MCF 10A (cell line): ENCODE data around the gene ELK3. TPM values are rescaled to one million over a fixed set of nuclear protein-coding genes. Genes with fewer than 3 reads are reported as not detected.
A peak's percentile ranks its signal among the peaks of the same experiment; 100 is the strongest.

Experiments
- BruUV-seq: library from RNA; stranded (reverse); fragments of 400-500 nt; replicated peaks from 2 replicates; lab custom pipeline; 2021; lab: Mats Ljungman, UMichigan
- CTCF ChIA-PET: fragments of 300-600 bp; sonication (Branson Sonifier 250); formaldehyde crosslinking; extraction: SDS; loops from one replicate; lab custom pipeline; 2021; ENCODE audit warnings: antibody characterized with exemption, inconsistent platforms; lab: Yijun Ruan, JAX
- POLR2A ChIA-PET: fragments of 300-600, 350-650 bp; sonication (Branson Sonifier 250); formaldehyde crosslinking; extraction: SDS; loops from one replicate; lab custom pipeline; 2020; ENCODE audit warnings: antibody characterized with exemption, inconsistent platforms; lab: Yijun Ruan, JAX
- DNase-seq: peaks from one replicate; pipeline ENCODE4 v3.0.0-alpha.2; 2018; ENCODE audit not compliant: unreplicated experiment
- H3K27ac Mint-ChIP-seq: one replicate; pipeline ENCODE4 v1.8.0; 2022; ENCODE audit warnings: mild to moderate bottlenecking, low read depth, mixed read lengths; ENCODE audit not compliant: unreplicated experiment
- H3K27me3 Mint-ChIP-seq: one replicate; pipeline ENCODE4 v1.8.0; 2022; ENCODE audit warnings: mixed read lengths; ENCODE audit not compliant: insufficient read depth, unreplicated experiment
- H3K36me3 Mint-ChIP-seq: one replicate; pipeline ENCODE4 v1.8.0; 2022; ENCODE audit warnings: mild to moderate bottlenecking, moderate library complexity, mixed read lengths; ENCODE audit not compliant: insufficient read depth, unreplicated experiment
- H3K4me1 Mint-ChIP-seq: one replicate; pipeline ENCODE4 v1.8.0; 2022; ENCODE audit warnings: mixed read lengths; ENCODE audit not compliant: insufficient read depth, unreplicated experiment
- H3K4me3 Mint-ChIP-seq: one replicate; pipeline ENCODE4 v1.8.0; 2022; ENCODE audit warnings: mild to moderate bottlenecking, moderate library complexity, mixed read lengths; ENCODE audit not compliant: unreplicated experiment
- H3K9me3 Mint-ChIP-seq: one replicate; pipeline ENCODE4 v1.8.0; 2022; ENCODE audit warnings: mixed read lengths; ENCODE audit not compliant: unreplicated experiment
- CTCF ChIP-seq: fragments of 200-600 bp; IDR thresholded peaks from one replicate; pipeline ENCODE4 v1.8.0; 2022; ENCODE audit warnings: antibody characterized with exemption, mild to moderate bottlenecking; ENCODE audit not compliant: unreplicated experiment
- intact Hi-C: fragments of 100-400 bp; cut with micrococcal nuclease; formaldehyde crosslinking; loops from 2 replicates; pipeline ENCODE4 v1.14.1; 2022
- total RNA-seq: library from RNA; stranded (reverse); gene quantifications from 2 replicates; pipeline ENCODE4 v1.2.3, GENCODE V29; 2022

The ELK3 gene
- total RNA-seq, 1 experiment from 2014 or later, result 50.1 TPM

- no TSS peak for BruUV-seq
- no peak for DNase-seq
- H3K27ac Mint-ChIP-seq, result peak overlapping the region; percentile 100
- ChIA-PET POLR2A (interaction anchor here (3.2 to 12.3 kb wide), 7 partner anchors 8 to 178 kb away, joined by 21 to 171 read pairs (median 40); partner anchors contain the start of gene CDK17), CTCF (interaction anchor here (0.6 to 3.2 kb wide), 5 partner anchors 8 to 283 kb away, joined by 3 to 25 read pairs (median 4); partner anchors contain the start of gene CDK17)
- no peak for TF ChIP-seq CTCF
- H3K4me1 Mint-ChIP-seq, result peaks cover 49% of the 10 kb centered on the region
- peaks cover 63% of the 10 kb centered on the region for H3K36me3 Mint-ChIP-seq
- H3K27me3 Mint-ChIP-seq, result no peaks in the 10 kb centered on the region
- no peaks in the 10 kb centered on the region for H3K9me3 Mint-ChIP-seq
- H3K4me3 Mint-ChIP-seq, result no peak overlapping the region
- intact Hi-C loops, result loop anchor here (2.0 kb wide), 1 partner anchor 13 kb away; no protein-coding TSS in a partner anchor
These were observed 27.2 kb downstream of the ELK3 start for GRCh38 chr12:96221391-96221790.

GRCh38 chr12:96223411-96224218, 29.4 kb downstream of the ELK3 start:
- Mint-ChIP-seq H3K36me3 (peaks cover 66% of the 10 kb centered on the region), H3K9me3 (no peaks in the 10 kb centered on the region), H3K27ac (peak overlapping the region; percentile 100), H3K4me1 (peaks cover 45% of the 10 kb centered on the region), H3K4me3 (no peak overlapping the region), H3K27me3 (no peaks in the 10 kb centered on the region)
- intact Hi-C loops, result no loop called here
- DNase-seq, result no peak
- POLR2A ChIA-PET, result interaction anchor here (2.1 kb wide), 1 partner anchor 174 kb away, joined by 8 read pairs; no protein-coding TSS in a partner anchor
- no peak for TF ChIP-seq CTCF
- no TSS peak for BruUV-seq
- CTCF ChIA-PET, result interaction anchor here (0.5 to 0.6 kb wide), 2 partner anchors 14 to 1691 kb away, joined by 3 read pairs; no protein-coding TSS in a partner anchor

GRCh38 chr12:96224219-96224615, 30.0 kb downstream of the ELK3 start:
- intact Hi-C loops, result no loop called here
- DNase-seq, result no peak
- H3K4me3 Mint-ChIP-seq, result no peak overlapping the region
- no peak for TF ChIP-seq CTCF
- TSS peak; percentile 11 for BruUV-seq
- CTCF ChIA-PET, result no interaction called here
- H3K4me1 Mint-ChIP-seq, result peaks cover 45% of the 10 kb centered on the region
- no peaks in the 10 kb centered on the region for H3K27me3 Mint-ChIP-seq
- H3K27ac Mint-ChIP-seq, result no peak overlapping the region
- no peaks in the 10 kb centered on the region for H3K9me3 Mint-ChIP-seq
- POLR2A ChIA-PET, result interaction anchor here (0.9 to 2.1 kb wide), 2 partner anchors 10 to 173 kb away, joined by 3 to 8 read pairs; no protein-coding TSS in a partner anchor
- peaks cover 72% of the 10 kb centered on the region for H3K36me3 Mint-ChIP-seq
